ENCODE measurements around the gene SH3RF3.
"Not testable (repeated sequence)": the region's sequence is repeated elsewhere in the genome, so short reads cannot be mapped to it uniquely, and the experiment has no call there.

The SH3RF3 gene

GRCh38 chr2:109204412-109204811, 75.4 kb downstream of the SH3RF3 start:
- no peak for DNase-seq

GRCh38 chr2:109205447-109205846, 76.4 kb downstream of the SH3RF3 start:
- no peak for DNase-seq

GRCh38 chr2:109206569-109207146, 77.7 kb downstream of the SH3RF3 start:
- DNase-seq, result no peak

GRCh38 chr2:109207176-109207575, 78.2 kb downstream of the SH3RF3 start:
- DNase-seq, result no peak

GRCh38 chr2:109208071-109208950, 79.3 kb downstream of the SH3RF3 start:
- no peak for DNase-seq

GRCh38 chr2:109208951-109209335, 79.9 kb downstream of the SH3RF3 start:
- no peak for DNase-seq

GRCh38 chr2:109209412-109209811, 80.4 kb downstream of the SH3RF3 start:
- no peak for DNase-seq

- no peak for DNase-seq
Observed at GRCh38 chr2:109209941-109210340, 80.9 kb downstream of the SH3RF3 start.

GRCh38 chr2:109210431-109211200, 81.6 kb downstream of the SH3RF3 start:
- no peak for DNase-seq

- DNase-seq, result no peak
Observed at GRCh38 chr2:109211315-109211714, 82.3 kb downstream of the SH3RF3 start.

GRCh38 chr2:109212836-109213563, 84.0 kb downstream of the SH3RF3 start:
- DNase-seq, result no peak

- peak; percentile 78 for DNase-seq
Observed at GRCh38 chr2:109213646-109214433, 84.8 kb downstream of the SH3RF3 start.

GRCh38 chr2:109214651-109215371, 85.8 kb downstream of the SH3RF3 start:
- DNase-seq, result no peak

GRCh38 chr2:109215866-109216265, 86.9 kb downstream of the SH3RF3 start:
- DNase-seq, result no peak

- no peak for DNase-seq
Observed at GRCh38 chr2:109216332-109216731, 87.3 kb downstream of the SH3RF3 start.

GRCh38 chr2:109217362-109218086, 88.5 kb downstream of the SH3RF3 start:
- DNase-seq, result peak in 1 of 2 donors; percentile 25

- DNase-seq, result peak in 1 of 2 donors; percentile 11
Observed at GRCh38 chr2:109218087-109218791, 89.2 kb downstream of the SH3RF3 start.

GRCh38 chr2:109218792-109219126, 89.8 kb downstream of the SH3RF3 start:
- DNase-seq, result no peak

- DNase-seq, result no peak
Observed at GRCh38 chr2:109220860-109221259, 91.9 kb downstream of the SH3RF3 start.

GRCh38 chr2:109221316-109221715, 92.3 kb downstream of the SH3RF3 start:
- DNase-seq, result not testable (repeated sequence)

All from CD4-positive, alpha-beta T cell treated with Interferon alpha-2 for 1 hour (primary cell).